Small intestine (tissue), 7 donors: Measurements from ENCODE around the gene HIBCH. TPM values are rescaled to one million over a fixed set of nuclear protein-coding genes. Genes with fewer than 3 reads are reported as not detected.
"Not testable (repeated sequence)": the region's sequence is repeated elsewhere in the genome, so short reads cannot be mapped to it uniquely, and the experiment has no call there.

Experiments used
- DNase-seq, 2 donors: peaks; one replicate each; pipeline versions ENCODE4 v3.0.0 to v3.0.0-alpha.2; 2013
- FAIRE-seq: peaks from 2 replicates; lab custom pipeline; 2012; peaks lifted over from hg19 to GRCh38; lab: Jason Lieb, UNC
- H3K27ac ChIP-seq, 3 donors: one replicate each; pipeline ENCODE4 v1.5.1; 2013; ENCODE audit warnings: low read length in 2 of 3, mild to moderate bottlenecking in 2 of 3, control low read depth in 1 of 3, inconsistent platforms in 1 of 3, low read depth in 1 of 3, moderate library complexity in 1 of 3
- H3K27me3 ChIP-seq, 3 donors: one replicate each; pipeline ENCODE4 v1.6.1; 2013; ENCODE audit warnings: low read length in 3 of 3, inconsistent platforms in 1 of 3; ENCODE audit not compliant: control insufficient read depth in 3 of 3, insufficient read depth in 3 of 3
- H3K36me3 ChIP-seq, 3 donors: one replicate each; pipeline ENCODE4 v1.6.1; 2013; ENCODE audit warnings: low read length in 3 of 3, inconsistent platforms in 1 of 3, low read depth in 1 of 3, mild to moderate bottlenecking in 1 of 3, moderate library complexity in 1 of 3; ENCODE audit not compliant: control insufficient read depth in 3 of 3, insufficient read depth in 2 of 3
- H3K4me1 ChIP-seq, 3 donors: one replicate each; pipeline ENCODE4 v1.6.1; 2013; ENCODE audit warnings: low read length in 2 of 3, inconsistent platforms in 1 of 3, low read depth in 1 of 3, mild to moderate bottlenecking in 1 of 3, moderate library complexity in 1 of 3; ENCODE audit not compliant: control insufficient read depth in 3 of 3, insufficient read depth in 2 of 3
- H3K4me3 ChIP-seq, 3 donors: one replicate each; pipeline ENCODE4 v1.5.1; 2013; ENCODE audit warnings: low read length in 3 of 3, control low read depth in 1 of 3, inconsistent platforms in 1 of 3, low read depth in 1 of 3, mild to moderate bottlenecking in 1 of 3, moderate library complexity in 1 of 3
- H3K9me3 ChIP-seq, 2 donors: one replicate each; pipeline ENCODE4 v1.6.1; 2013; ENCODE audit warnings: low read depth in 1 of 2, low read length in 1 of 2; ENCODE audit not compliant: control insufficient read depth in 2 of 2, insufficient read depth in 1 of 2
- WGBS, 3 donors: extraction: QIAGEN DNeasy Blood & Tissue Kit; methylation state at CpG; one replicate each; pipeline ENCODE4 v1.1.7; 2013; 5-methylcytosine and 5-hydroxymethylcytosine counted together
- polyA plus RNA-seq, 4 donors: library from polyadenylated mRNA; stranded (reverse) in 3 of 4; unstranded in 1 of 4; fragments of 200-250 nt in 3 of 4; fragments of 120-200 nt in 1 of 4; gene quantifications; one replicate each; pipeline versions ENCODE4 v1.2.1 to v1.2.3, GENCODE V29; 2013
- donor health status: healthy with polysubstance abuse.
- donor health status: control.
- donor health status: control.
- donor health status: Bipolar disorder and iron deficiency.
- donor health status: healthy.

The HIBCH gene
- polyA plus RNA-seq, 4 donors: 27.0 to 48.6 (median 37.0) TPM

DNA sequence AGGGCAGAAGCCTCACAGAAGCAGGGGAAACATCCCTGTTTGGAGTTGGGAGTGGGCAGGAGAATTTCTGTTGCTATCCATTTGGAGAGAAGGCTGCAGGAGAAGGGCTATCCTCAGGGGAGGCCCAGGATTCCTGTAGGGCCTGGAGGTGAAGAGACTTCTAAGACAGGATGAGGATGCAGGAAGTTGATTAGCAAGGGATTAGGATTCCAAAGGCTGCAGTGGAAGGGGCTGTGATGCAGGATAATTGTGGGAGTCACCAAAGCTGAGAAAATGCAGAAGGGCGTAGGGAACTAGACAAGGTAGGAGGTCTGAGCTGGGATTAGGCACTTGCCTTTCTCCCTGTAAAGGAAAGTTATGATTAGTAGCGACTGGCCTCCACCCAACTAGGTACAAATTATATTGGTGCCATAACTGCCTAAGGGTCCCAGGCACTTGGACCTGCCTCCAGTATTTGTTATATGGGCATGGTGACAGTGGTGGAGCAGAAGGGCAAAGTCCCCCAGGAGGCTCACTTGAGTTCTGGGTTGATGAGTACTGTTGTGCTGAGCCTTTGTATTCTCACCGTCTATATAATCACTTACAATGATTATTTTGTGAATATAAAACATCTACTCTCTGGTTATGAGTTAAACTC is 160.7 kb downstream of the HIBCH start:
- no peaks in the 10 kb centered on the region for H3K9me3 ChIP-seq
- DNase-seq (no peak), FAIRE-seq (no peak)
- no peak overlapping the region for H3K27ac ChIP-seq
- no peaks in the 10 kb centered on the region for H3K27me3 ChIP-seq
- H3K4me1 ChIP-seq: no peaks in the 10 kb centered on the region
- H3K36me3 ChIP-seq: no peaks in the 10 kb centered on the region
- no peak overlapping the region for H3K4me3 ChIP-seq
- 84 to 91% (median 89%) methylated on average over 3 of the region's 3 CpGs for WGBS, 3 donors

DNA sequence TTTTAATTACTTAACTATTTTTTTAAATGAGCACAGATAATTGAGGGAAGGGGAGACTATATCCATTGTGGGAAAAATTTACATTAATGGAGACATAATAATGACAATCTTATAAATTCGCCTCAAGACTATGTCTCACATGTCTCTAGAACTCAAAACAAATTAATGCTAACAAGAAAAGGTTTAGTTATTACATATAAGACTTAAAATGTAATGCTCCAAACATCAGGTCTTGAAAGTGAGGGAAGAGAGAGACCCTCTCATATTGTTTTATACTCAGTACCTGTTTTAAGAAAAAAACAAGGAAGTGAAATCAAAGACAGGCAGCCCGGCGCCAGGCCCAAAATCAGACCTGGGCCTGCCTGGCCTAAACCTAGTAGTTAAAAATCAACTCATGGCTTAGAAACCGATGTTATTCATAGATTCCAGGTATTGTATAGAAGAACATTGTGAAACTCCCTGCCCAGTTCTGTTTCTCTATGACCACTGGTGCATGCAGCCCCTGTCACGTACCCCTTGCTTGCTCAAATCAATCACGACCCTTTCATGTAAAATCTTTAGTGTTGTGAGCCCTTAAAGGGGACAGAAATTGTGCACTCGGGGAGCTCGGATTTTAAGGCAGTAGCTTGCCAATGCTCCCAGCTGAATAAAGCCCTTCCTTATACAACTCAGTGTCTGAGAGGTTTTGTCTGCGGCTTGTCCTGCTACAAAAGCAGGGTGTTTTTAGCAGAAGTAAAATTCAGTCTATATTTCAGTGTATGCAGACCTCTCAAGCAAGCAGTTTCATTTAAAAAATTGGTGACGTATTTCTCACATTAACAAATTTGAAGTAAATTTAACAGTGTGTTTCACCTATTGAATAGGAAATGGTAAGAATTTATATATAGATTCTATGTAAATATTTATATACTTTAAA is 161.8 kb downstream of the HIBCH start:
- FAIRE-seq, H3K27ac ChIP-seq, H3K27me3 ChIP-seq, H3K36me3 ChIP-seq, DNase-seq, H3K9me3 ChIP-seq, H3K4me3 ChIP-seq, H3K4me1 ChIP-seq: not testable (repeated sequence)
- 86 to 88% (median 87%) methylated on average over 10 of the region's 10 CpGs for WGBS, 3 donors

DNA sequence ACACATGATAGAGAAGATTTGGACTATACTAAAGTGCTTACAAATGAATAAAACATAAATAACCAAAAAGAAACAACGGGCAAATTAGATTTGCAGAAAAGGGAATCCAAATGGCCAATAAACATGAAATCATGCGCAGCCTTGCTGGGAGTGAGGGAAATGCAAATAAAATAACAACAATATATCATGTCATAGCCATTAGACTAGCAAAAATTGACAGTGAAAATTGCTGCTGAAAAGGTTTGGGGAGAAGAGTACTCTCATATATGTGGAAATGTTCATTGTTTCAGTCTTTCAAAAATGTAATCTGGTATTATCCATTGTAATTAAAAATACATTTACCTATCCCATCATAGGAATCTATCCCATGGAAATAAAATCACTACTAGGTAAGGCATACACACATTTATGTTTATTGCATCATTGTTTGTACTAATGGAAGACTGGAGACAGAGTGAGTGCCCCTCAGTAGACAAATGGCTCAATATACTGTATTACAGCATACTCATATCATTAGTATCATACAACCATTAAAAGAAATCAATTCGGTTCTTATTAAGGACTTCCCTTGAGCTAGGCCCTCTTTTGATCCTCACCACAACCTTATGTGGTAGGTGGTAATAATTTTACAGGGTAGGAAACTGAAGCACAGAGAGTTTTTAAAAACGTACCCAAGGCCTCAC is 163.0 kb downstream of the HIBCH start:
- Histone ChIP-seq H3K36me3 (no peaks in the 10 kb centered on the region), H3K4me3 (no peak overlapping the region), H3K27ac (no peak overlapping the region), H3K27me3 (no peaks in the 10 kb centered on the region), H3K9me3 (no peaks in the 10 kb centered on the region), H3K4me1 (no peaks in the 10 kb centered on the region)
- 87 to 91% (median 88%) methylated on average over 4 of the region's 4 CpGs for WGBS, 3 donors
- no peak for DNase-seq
- FAIRE-seq: no peak

Other genes starting within 250 kb of the HIBCH start
- 10 to 100 TPM; 28.9 to 77.2 (median 53.7) TPM for gene INPP1, start 23.8 kb upstream of the HIBCH start, polyA plus RNA-seq
- 10 to 100 TPM in 3 of 4 donors, 1 to 10 TPM in 1; 5.9 to 24.4 (median 15.1) TPM for gene MFSD6, start 88.5 kb upstream of the HIBCH start, polyA plus RNA-seq
- gene NEMP2, start 214.9 kb upstream of the HIBCH start, polyA plus RNA-seq: 1 to 10 TPM in 2 of 4 donors, under 1 TPM in 2; 0.45 to 4.3 (median 0.97) TPM